HepG2 (cell line): Measurements from ENCODE around the gene GLYR1. TPM values are rescaled to one million over a fixed set of nuclear protein-coding genes. Genes with fewer than 3 reads are reported as not detected.

Source experiments
- CHD4 ChIP-seq: fragments of 200-600 bp; sonication (generic); IDR thresholded peaks from 2 replicates; pipeline ENCODE4 v1.7.0; 2017; ENCODE audit warnings: mild to moderate bottlenecking, low read length, borderline replicate concordance
- CREM ChIP-seq, 2 experiments: sonication (generic) in 1 of 2; formaldehyde crosslinking in 1 of 2; IDR thresholded peaks; 2 replicates each; pipeline versions ENCODE4 v1.4.0 to v1.6.1; 2016 to 2020; ENCODE audit warnings: antibody characterized with exemption in 1 of 2, mild to moderate bottlenecking in 1 of 2, missing genetic modification reagents in 1 of 2
- ETV6 ChIP-seq: sonication (generic); formaldehyde crosslinking; conservative IDR thresholded peaks from 2 replicates; pipeline ENCODE4 v1.4.0; 2020; ENCODE audit warnings: missing genetic modification reagents
- FOXP4 ChIP-seq: sonication (generic); formaldehyde crosslinking; IDR thresholded peaks from 2 replicates; pipeline ENCODE4 v1.4.0; 2020; ENCODE audit warnings: missing genetic modification reagents
- GMEB1 ChIP-seq: sonication (generic); formaldehyde crosslinking; IDR thresholded peaks from 2 replicates; pipeline ENCODE4 v1.5.1; 2020; ENCODE audit warnings: missing genetic modification reagents, mild to moderate bottlenecking, borderline replicate concordance
- IKZF5 ChIP-seq: IDR thresholded peaks from 2 replicates; pipeline ENCODE4 v1.6.1; 2018; ENCODE audit warnings: missing genetic modification reagents, mild to moderate bottlenecking, missing compliant biosample characterization
- IRX3 ChIP-seq: sonication (generic); formaldehyde crosslinking; IDR thresholded peaks from 2 replicates; pipeline ENCODE4 v1.8.1; 2023; ENCODE audit warnings: mild to moderate bottlenecking, low read depth, missing genetic modification reagents, borderline replicate concordance
- KLF11 ChIP-seq: IDR thresholded peaks from 2 replicates; pipeline ENCODE4 v1.6.1; 2016; ENCODE audit warnings: missing compliant biosample characterization
- MBNL3 ChIP-seq: fragments of 250-450 bp; sonication (Bioruptor Pico); conservative IDR thresholded peaks from 2 replicates; pipeline ENCODE4 v1.8.0; 2022; ENCODE audit warnings: mild to moderate bottlenecking, inconsistent platforms
- MYPOP ChIP-seq: sonication (generic); formaldehyde crosslinking; IDR thresholded peaks from 2 replicates; pipeline ENCODE4 v1.8.1; 2023; ENCODE audit warnings: mild to moderate bottlenecking, moderate library complexity, missing genetic modification reagents
- NFKB2 ChIP-seq: sonication (generic); formaldehyde crosslinking; IDR thresholded peaks from 2 replicates; pipeline ENCODE4 v1.4.0; 2020; ENCODE audit warnings: missing genetic modification reagents, borderline replicate concordance
- TEAD2 ChIP-seq: sonication (generic); formaldehyde crosslinking; IDR thresholded peaks from 2 replicates; pipeline ENCODE4 v1.9.0; 2021; ENCODE audit warnings: missing genetic modification reagents
- ZFP36 ChIP-seq: fragments of 150-350 bp; IDR thresholded peaks from 2 replicates; pipeline ENCODE4 v1.6.1; 2018; ENCODE audit warnings: borderline replicate concordance, low read length, low read depth; ENCODE audit not compliant: partially characterized antibody
- ZHX1 ChIP-seq: sonication (generic); formaldehyde crosslinking; IDR thresholded peaks from 2 replicates; pipeline ENCODE4 v1.8.1; 2022; ENCODE audit warnings: low read depth, mild to moderate bottlenecking, missing genetic modification reagents
- ZKSCAN1 ChIP-seq: fragments of 150-350 bp; IDR thresholded peaks from 2 replicates; pipeline ENCODE4 v1.6.1; 2014; ENCODE audit warnings: low read length
- ZNF331 ChIP-seq: sonication (generic); formaldehyde crosslinking; IDR thresholded peaks from 2 replicates; pipeline ENCODE4 v1.4.0; 2020; ENCODE audit warnings: missing genetic modification reagents
- ZNF572 ChIP-seq: sonication (generic); formaldehyde crosslinking; IDR thresholded peaks from 2 replicates; pipeline ENCODE4 v1.5.1; 2020; ENCODE audit warnings: mild to moderate bottlenecking, missing genetic modification reagents
- ZNF615 ChIP-seq: sonication (generic); formaldehyde crosslinking; IDR thresholded peaks from 2 replicates; pipeline ENCODE4 v1.5.0; 2020; ENCODE audit warnings: mild to moderate bottlenecking, missing genetic modification reagents, borderline replicate concordance
- ZNF775 ChIP-seq: sonication (generic); formaldehyde crosslinking; IDR thresholded peaks from 2 replicates; pipeline ENCODE4 v1.4.0; 2020; ENCODE audit warnings: missing genetic modification reagents, mild to moderate bottlenecking, moderate library complexity, borderline replicate concordance
- polyA plus RNA-seq, 8 experiments: library from polyadenylated mRNA; depleted of rRNA in 3 of 8; stranded (reverse) in 7 of 8; unstranded in 1 of 8; fragments of >200 nt; fragmentation: Illumina TruSeq in 4 of 8; extraction: Trizol in 4 of 8; gene quantifications; 2 replicates each; pipeline versions ENCODE4 v1.2.1 to v1.2.3, GENCODE V29; 2011 to 2016; ENCODE audit warnings: low read depth in 4 of 8, missing spikeins in 1 of 8, mixed read lengths in 1 of 8; ENCODE audit not compliant: insufficient read depth in 1 of 8
- total RNA-seq, 5 experiments: library from RNA; depleted of rRNA; stranded (reverse); fragments of >200 nt; fragmentation: Illumina TruSeq; extraction: Trizol; gene quantifications; 2 replicates each; pipeline ENCODE4 v1.2.3, GENCODE V29; 2016; ENCODE audit warnings: low read depth in 1 of 5

The GLYR1 gene
- total and polyA plus RNA-seq, 2 of the 13 experiments (the other 11 are each of a cell fraction or from before 2014, with no cell fraction given): 28.3 to 48.7 TPM

- no peak for TF ChIP-seq IKZF5 (CRISPR knock-in tag)
- peak; percentile 46; the same call in 1 of the 2 replicates for TF ChIP-seq CREM (IDR thresholded peaks at IDR 0.05)
- TF ChIP-seq CREM (CRISPR knock-in tag; IDR thresholded peaks at IDR 0.05): no peak
- no peak for TF ChIP-seq ZNF615
- TF ChIP-seq ZNF331: 0 out of 2 replicates have a peak, but pooled peaks have one; percentile 1
- TF ChIP-seq ZNF572 (CRISPR knock-in tag): no peak
- no peak for TF ChIP-seq TEAD2 (CRISPR knock-in tag)
- no peak for TF ChIP-seq IRX3
- no peak; the same call in 1 of the 2 replicates for TF ChIP-seq FOXP4 (CRISPR knock-in tag)
- peak; percentile 92 for TF ChIP-seq GMEB1 (CRISPR knock-in tag)
- TF ChIP-seq NFKB2 (CRISPR knock-in tag): peak; percentile 51; the same call in 1 of the 2 replicates
- TF ChIP-seq MYPOP: peak; percentile 45; the same call in 1 of the 2 replicates
- no peak for TF ChIP-seq KLF11
- no peak for TF ChIP-seq ETV6 (CRISPR knock-in tag)
- TF ChIP-seq ZFP36: no peak
- no peak for TF ChIP-seq MBNL3
- no peak for TF ChIP-seq CHD4
- TF ChIP-seq ZNF775: no peak
- no peak for TF ChIP-seq ZKSCAN1
- TF ChIP-seq ZHX1 (CRISPR knock-in tag): 0 out of 2 replicates have a peak, but pooled peaks have one; percentile 22
These were observed at the start of gene GLYR1, which contains the start of gene UBN1 (continued) for GRCh38 chr16:4846901-4847773.
